Iris pigment epithelial cell (primary cell): ENCODE data around the gene RAB8B.
"Not testable (repeated sequence)": the region's sequence is repeated elsewhere in the genome, so short reads cannot be mapped to it uniquely, and the experiment has no call there.

Experiments
- DNase-seq: peaks from one replicate; pipeline ENCODE4 v3.0.0-alpha.2; 2011; ENCODE audit warnings: low read depth

RAB8B gene

DNA sequence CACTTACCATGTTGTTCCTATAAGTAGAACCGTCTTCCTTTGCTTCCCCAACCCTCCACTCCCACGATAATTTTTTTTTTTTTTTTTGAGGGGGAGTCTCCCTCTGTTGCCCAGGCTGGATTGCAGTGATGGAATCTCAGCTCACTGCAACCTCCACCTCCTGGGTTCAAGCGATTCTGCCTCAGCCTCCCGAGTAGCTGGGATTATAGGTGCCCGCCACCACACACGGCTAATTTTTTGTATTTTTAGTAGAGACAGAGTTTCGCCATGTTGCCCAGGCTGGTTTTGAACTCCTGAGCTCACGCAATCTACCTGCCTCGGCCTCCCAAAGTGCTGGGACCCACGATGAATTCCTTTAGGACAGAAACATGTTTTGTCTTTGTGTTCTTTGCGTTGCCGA is 19.4 kb downstream of the RAB8B start:
- not testable (repeated sequence) for DNase-seq

DNA sequence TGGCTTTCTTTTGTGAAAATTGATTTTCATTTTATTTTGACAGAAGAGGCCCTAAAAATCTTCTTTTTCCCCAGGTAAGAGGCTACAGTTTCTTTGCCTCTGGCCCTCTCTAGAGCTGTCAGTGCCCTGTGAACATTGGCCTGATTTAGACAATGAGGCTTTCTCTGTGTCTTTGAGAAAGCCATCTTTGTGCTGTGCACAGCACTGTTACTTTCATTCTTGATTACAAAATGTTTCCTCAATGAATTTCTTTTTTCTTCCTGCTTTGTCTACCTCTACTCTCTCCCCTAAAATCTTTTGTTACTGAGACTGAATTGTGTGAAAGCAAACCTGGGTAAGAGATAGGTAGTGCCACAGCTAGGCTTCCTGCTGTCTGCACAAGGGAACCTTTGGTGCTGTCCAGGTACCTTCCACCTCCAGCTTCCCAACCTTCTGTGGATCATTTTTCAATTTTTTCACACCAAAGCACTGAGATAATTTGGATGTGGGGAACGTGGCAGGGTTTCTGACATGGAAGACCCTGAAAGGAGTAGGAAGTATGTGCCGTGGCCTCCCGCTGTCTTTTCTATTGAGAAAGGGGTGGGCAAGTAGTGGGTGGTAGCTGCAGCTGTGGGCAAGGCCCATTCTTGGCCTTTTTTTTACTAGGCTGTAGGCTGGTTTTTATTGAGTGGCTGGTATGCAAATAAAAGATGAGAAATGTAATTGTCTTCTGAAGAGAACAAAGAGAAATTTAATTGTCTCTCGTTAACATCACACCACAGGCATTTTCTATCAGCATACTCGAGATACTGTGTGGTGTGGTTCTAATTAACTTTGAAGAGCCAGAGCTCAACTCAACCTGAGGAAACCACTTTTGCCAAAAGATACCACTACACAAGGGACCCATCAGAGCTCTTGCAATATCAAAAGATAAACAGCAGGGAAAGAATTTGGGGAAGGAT is 21.0 kb downstream of the RAB8B start:
- DNase-seq: no peak

DNA sequence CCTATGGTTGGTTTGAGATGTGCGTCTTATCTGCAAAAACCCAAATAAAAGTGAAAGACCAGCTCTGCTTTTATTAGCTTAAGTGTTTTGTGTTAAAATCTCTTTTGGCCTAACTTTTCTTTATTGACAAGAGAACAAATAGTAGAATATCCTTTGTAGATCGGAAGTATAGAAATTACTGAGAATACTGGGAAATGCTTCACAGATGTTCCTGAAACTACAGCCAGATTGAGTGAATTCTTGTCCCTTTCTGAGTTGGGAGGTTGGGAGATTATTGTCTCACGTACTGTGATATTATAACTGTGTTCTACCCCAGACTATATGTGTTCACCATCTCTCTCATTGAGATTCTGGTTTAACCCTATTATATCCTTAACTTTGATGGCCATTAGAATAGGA is 21.7 kb downstream of the RAB8B start:
- DNase-seq: no peak

DNA sequence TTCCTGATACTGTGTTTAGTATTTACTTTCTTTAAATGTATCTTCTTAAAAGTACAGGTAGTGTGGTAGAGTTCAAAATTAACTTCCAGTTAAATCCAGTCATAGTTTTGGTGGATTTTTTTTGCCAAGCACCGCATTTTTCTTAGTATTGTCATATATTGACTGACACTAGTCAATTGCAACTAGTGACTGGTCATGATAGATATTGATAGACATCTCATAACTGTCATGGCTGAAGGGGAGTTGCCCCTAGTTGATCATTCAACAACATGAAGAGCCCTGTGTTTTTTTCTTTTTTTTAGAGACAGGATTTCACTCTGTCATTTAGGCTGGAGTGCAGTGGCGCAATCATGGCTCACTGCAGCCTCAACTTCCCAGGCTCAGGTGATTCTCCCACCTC is 22.1 kb downstream of the RAB8B start:
- no peak for DNase-seq

DNA sequence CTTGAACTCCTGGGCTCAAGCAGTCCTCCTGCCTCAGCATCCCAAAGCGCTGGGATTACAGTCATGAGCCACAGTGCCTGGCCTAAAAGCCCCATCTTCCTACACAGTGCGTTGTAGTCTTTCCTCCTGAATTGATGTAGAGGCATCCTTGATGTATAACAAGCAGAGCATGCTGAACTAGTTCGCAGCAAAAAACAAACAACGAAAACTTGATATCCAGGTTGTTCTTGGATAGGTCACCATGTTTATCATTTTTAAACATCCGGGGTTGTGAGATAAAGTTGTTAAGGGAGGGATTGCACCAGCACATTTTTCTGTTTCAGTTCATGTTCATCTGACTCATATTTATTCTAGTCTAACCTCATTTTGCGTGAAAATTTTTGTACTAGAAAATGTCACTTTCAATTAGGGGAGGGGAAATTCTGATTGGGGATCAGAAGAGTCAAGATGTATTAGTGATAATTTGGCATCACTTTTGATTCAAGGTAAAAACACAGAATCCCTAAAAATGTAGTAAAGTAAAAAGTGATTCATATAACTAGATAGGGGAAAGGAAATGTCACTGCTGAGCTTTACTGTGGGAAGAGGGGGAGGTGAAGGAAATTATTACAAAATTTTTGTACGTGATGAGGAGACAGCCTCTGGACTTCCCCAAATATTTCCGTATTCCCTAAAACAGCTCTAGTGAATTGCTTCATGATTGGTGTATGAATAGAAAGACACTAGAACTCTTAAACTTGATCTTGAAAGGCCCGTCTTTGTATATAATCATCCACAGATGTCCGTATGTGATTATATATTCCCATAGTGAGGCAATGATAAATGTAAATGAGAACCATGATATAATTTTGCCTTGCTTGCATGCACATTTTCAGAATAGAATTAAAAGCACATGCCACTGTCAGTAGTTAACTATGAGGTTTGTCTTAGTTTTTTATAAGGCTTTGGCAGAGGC is 22.9 kb downstream of the RAB8B start:
- peak; percentile 88 for DNase-seq

DNA sequence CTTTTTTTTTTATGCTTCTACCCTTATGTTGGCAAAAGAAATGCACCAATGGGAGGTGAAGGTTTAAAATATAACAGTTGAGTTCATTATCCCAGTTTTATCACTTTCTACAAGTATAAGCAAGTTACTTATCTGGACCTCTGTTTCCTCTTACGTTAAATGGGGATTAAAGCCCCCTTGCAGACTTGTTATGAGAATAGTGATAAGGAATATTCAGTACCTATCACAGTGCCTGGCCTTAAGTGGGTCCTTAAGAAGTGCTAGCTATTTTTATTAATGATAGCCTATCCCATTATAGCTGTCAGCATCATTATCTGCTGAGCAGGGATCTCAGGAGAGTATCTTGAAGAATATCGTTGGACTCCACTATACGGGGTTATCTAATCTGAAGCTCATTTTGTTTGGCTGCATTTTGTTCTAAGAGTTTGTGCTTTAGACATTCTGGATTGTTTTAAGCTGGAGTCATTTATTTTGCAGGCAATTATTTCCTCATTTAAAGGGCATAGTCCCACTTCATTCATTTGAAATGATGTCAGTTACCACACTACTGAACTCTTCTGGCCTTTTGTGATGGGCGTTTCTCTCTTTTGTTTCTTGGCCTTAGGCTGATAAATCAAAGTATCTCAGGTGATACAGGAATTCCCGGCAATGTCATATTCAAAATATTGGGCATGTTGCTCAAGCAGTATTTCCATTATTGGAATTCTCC is 28.8 kb downstream of the RAB8B start:
- peak; percentile 91 for DNase-seq

DNA sequence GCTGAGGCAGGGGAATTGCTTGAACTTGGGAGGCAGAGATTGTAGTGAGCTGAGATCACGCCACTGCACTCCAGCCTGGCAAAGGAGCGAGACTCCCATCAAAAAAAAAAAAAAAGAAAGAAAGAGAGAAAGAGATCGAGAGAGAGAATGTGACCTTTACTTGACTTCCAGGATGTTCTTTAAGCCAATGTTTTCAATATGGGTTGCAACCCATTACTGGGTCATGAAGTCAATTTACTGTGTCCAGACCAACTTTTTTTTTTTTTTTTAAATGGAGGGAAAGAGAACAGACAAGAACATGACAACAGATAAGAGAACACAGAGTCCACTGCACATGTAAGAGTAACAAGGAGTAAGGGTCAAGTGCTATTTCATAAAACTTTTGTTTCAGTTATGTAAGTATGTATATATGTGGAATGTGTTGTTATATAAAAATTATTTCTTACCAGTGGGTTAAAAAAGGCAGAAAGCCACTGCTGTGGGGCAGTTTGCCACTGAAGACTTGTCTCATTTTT is 29.8 kb downstream of the RAB8B start:
- peak; percentile 45 for DNase-seq

DNA sequence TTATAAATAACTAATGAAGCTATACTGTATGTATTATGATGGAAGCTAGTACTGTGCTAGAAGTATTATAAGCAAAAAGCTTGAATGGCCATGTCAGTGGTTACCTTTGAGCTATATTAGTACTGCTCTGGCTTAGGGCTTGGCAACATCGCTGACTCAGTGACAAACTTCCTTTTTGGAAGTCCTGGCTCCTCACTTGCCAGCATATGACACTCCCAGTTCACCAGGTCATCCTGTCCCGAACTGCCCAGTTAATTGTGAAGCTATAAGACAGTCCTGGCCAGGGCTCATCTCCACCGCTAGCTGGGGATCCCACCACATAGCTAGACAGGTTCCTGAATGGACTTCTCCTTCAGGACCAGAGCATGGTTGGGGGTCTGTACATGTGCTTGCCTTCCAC is 31.9 kb downstream of the RAB8B start:
- peak; percentile 42 for DNase-seq

DNA sequence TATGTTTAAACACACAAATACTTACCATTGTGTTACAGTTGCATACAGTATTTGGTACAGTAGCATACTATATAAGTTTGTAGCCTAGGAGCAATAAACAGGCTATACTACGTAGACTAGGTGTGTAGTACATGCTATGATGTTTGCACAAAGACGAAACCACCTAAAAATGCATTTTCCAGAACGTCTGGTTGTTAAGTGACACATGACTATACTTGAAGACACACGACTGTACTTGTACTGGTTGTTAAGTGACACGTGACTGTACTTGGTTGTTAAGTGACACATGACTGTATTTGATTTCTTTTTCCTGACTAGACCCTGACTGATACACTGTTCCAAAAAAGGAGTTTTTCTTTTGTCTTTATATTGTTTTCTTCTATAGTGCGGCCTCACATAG is 34.1 kb downstream of the RAB8B start:
- DNase-seq: no peak

DNA sequence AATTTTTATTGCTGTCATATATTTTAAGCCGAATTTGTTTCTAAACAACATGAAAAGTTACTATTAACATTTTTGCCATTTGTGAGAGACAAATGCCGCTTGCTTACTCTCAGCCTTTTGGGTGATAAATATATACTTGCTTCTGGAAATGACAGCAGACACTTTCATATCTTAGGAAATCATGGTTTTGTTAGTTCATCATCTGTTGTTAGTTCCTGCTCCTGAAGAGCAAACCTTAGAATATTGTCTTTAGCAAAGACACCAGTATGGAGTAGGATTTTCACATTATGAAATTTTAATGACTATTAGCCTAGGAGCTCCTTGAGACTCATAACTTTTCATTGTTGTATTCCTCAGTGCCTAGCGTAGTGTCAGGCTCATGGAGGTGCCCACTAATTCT is 36.0 kb downstream of the RAB8B start:
- DNase-seq: no peak

DNA sequence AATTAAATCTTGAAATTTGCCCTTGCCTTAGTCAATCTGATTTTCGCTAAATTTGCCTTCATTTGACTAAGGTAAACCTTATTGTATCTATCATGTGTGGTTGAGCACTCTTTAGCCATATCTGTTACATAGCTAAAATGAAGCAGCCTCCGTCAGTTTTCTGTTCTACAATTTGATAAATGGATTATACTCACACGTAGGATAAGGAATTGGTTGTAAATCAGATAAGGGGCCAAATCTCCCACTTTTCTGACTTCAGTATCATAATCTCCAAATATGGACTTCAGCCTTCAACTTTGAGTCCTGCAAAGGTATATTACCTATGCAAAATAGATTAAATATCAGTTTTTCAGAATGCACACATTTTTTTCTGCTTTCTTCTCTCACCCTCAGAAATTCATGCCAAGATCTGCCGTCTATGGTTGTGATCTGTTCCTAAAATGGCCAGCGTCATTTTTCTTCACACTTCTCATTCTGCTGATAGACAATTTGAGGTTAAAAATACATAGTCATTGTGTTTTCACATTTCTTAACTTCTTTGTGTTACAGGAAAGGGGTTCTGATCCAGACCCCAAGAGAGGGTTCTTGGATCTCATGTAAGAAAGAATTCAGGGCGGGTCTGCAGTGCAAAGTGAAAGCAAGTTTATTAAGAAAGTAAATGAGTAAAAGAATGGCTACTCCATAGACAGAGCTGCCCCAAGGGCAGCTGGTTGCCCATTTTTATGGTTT is 36.9 kb downstream of the RAB8B start:
- DNase-seq: no peak

DNA sequence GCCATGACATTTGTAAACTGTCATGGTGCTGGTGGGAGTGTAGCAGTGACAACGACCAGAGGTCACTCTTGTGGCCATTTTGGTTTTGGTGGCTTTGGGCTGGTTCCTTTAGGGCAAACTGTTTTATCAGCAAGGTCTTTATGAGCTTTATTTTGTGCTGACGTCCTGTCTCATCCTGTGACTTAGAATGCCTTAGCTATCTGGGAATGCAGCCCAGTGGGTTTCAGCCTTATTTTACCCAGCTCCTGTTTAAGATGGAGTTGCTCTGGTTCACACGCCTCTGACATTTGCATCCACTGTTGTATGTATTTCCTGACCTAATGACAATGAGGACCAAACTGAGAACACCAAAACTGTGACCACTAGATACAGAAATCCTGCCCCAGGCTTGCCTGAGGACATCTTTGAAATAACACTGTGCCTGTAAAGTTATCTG is 37.6 kb downstream of the RAB8B start:
- no peak for DNase-seq

DNA sequence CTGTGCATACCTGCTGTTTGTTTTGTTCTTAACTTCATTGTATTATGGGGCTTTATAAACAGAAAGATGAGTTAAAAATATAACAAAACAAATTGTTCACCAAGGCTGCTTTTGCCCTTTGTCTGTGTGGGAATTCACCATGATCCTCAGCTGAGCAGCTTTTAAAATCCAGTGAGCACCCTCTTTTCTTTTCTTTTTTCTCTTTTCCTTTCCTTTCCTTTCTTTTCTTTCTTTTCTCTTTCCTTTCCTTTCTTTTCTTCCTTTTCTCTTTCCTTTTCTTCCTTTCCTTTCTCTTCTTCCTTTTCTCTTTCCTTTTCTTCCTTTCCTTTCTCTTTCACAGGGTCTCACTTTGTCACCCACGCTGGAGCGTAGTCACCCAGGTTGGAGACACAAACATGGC is 38.3 kb downstream of the RAB8B start:
- no peak for DNase-seq

DNA sequence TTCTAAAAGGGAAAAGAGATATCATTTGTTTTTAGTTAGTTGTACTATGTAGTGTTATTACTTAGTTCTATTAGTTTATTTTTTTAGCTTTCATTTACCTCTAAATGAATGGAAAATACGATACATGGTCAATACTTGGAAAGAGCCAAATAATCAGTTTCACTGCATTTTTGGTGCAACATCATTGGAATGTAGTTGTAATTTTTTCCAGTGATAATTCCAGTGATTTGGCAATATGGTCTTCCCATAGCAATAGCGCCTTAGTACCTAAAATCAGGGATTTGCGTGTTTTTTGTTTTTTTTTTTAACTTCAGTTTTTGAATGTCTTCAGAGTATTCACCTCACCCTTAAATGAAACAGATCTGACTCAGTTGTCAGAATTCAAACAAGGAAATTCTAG is 41.8 kb downstream of the RAB8B start:
- no peak for DNase-seq

DNA sequence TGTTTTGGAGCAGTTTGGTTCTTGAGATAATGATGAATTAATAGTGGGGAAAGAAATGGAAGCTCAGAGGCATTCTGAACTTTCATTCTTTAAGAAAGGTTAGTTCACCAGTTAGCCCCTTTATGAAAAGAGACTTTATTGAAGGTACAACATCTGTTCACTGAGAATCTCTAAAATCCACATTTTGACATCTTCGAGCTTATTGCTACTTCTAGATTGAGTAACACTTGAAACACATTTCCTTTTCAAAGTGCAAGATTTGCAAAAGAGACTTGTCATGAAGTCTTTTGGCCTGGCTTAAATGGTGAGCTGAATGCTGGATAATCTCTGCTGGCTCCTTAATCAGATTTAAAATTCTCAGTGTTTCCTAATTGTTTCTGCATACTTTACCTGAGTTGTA is 42.3 kb downstream of the RAB8B start:
- no peak for DNase-seq

DNA sequence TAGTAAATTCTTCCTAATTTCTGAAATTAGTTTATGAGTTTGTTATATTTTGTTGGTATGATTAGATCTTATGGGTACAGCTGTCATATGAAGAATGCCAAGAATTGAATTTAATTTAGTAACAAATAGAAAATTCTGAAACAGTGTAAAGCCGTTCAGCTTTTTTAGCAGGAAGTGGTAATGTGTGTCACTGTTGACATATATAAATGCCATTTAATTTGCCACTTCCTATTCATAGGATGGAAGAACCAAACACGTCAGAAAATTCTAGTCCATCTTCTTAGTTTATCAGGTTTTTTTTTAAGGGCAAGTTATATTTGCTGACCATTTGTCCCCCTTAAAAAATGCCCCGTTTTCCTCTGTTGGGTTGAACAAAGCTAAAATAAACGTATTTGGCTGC is 43.0 kb downstream of the RAB8B start:
- no peak for DNase-seq

DNA sequence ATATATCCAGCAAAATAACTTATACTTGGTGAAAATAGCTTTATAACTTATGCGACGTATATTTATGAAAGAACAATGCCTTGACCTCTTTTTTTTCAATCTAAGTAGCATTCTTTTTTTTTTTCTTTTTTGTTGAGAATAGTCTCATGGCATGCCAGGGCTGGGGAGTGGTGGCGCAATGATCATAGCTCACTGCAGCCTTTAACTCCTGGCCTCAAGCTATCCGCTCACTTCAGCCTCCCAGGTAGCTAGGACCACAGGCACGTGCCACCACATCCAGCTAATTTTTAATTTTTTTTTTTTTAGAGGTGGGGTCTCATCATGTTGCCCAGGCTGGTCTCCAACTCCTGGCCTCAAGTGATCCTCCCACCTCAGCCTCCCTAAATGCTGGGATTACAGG is 43.5 kb downstream of the RAB8B start:
- peak; percentile 66 for DNase-seq

DNA sequence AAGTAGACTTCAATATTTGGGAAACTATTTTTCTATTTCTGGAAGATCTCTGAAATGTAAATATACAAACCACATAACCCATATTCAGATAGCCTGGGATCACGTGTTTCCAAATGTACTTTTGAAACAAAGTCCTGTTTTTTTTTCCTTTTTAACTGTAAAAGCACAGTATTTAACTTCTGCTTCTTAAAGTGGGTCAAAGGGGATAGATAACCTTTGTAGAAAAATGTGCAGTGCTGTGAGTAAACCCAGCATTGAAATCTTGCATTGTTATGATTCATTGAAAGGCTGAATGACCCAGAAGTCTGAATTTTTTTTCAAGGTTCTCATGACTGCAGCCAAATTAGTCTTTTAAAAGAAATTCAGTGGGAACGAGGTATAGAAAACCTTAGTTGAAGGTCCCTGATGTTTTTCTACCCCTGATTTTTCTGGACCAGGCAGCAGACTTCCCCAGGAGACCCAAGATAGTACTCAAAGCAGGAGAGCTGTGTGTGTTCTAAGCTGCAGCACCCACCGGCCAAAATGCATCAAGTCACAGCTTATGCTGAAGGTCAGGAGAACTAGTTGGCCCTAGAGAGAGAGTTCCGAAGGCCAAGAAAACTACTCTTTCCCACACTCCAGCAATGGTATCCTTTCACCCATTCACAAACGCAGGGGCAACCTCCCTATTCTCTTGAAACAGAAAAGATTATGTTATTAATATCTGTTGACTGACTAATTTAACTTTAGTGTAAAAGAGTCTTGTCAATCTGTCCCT is 44.4 kb downstream of the RAB8B start:
- DNase-seq: peak; percentile 94

DNA sequence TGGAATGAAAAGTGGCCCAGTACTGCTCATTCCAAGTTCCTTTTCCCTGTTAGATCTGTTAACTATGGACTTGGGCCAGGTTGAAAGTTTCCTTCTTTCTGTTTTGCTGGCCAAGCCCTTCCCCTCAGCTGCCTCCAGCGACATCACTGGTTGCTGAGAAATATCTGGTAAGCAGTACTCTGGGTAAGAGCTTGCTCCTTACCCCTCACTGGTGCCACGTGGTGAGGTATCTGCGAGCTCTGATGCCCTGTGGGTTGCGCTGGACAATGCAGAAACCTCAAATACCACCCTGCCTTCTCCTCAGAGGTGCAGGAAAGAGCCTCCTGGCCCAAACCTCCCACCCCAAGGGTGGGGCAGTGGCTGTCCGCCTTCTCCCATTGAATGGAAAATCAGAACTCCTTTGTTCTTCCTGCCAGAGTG is 45.1 kb downstream of the RAB8B start:
- DNase-seq: peak; percentile 83

DNA sequence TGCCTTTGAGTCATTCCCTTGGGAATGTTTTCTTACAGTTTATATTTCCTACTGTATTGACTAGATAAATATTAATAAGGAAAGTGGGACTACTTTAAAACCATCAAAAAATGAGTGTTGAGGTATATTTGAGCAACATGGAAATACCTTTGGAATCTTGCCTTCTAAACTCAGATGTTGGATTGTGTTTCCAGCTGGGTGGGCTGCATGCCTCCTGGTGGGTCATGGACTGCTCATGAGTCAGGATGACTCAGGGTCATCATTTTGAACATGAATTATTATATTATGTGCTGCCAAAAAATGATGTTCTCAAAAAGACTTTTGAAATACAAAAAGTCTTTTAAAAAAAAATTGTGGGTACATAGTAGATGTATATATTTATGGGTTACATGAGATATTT is 46.9 kb downstream of the RAB8B start:
- DNase-seq: peak; percentile 81
